Gastroesophageal sphincter (tissue), 3 donors: Measurements from ENCODE around the gene ULK4.

Experiments used
- EP300 ChIP-seq: sonication (generic); formaldehyde crosslinking; IDR thresholded peaks from one replicate; pipeline ENCODE4 v1.6.1; 2017; ENCODE audit warnings: antibody characterized with exemption, mild to moderate bottlenecking
- POLR2A ChIP-seq, 2 donors: fragments of 450-650 bp; IDR thresholded peaks; one replicate each; pipeline ENCODE4 v1.6.1; 2017; ENCODE audit warnings: antibody characterized with exemption in 2 of 2, mild to moderate bottlenecking in 2 of 2, moderate library complexity in 1 of 2
- POLR2AphosphoS5 ChIP-seq: sonication (generic); formaldehyde crosslinking; IDR thresholded peaks from one replicate; pipeline ENCODE4 v1.6.1; 2017; ENCODE audit warnings: antibody characterized with exemption
- TF ChIP-seq, protein P1 (sequence below), 4 experiments: fragments of 200-600 bp in 2 of 4; fragments of 450-650 bp in 2 of 4; sonication (generic) in 1 of 4; IDR thresholded peaks; one replicate each; pipeline ENCODE4 v1.5.1; 2017 to 2019; ENCODE audit warnings: antibody characterized with exemption in 4 of 4, mild to moderate bottlenecking in 2 of 4, moderate library complexity in 2 of 4

DNA sequence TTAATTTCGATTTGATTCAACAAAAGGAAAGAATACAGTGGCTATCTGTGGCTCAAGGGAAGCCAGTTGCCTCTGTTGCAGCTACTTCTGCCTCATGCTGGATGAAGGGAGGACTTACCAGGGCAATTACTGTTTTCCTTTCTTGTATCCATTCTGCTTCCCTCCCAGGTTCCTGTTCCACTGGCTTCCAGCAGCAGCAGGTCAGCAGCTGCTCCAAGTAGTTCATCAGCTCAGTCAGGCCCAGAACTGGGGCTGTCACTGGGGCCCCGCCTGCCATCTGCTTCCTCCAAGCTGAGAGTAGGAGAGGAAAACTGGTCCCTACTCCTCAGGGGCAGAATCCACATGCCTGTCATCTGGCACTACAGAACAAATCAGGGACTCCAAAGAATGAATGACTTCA lies 48.6 kb upstream of the ULK4 start:
- TF ChIP-seq, protein P1, sequence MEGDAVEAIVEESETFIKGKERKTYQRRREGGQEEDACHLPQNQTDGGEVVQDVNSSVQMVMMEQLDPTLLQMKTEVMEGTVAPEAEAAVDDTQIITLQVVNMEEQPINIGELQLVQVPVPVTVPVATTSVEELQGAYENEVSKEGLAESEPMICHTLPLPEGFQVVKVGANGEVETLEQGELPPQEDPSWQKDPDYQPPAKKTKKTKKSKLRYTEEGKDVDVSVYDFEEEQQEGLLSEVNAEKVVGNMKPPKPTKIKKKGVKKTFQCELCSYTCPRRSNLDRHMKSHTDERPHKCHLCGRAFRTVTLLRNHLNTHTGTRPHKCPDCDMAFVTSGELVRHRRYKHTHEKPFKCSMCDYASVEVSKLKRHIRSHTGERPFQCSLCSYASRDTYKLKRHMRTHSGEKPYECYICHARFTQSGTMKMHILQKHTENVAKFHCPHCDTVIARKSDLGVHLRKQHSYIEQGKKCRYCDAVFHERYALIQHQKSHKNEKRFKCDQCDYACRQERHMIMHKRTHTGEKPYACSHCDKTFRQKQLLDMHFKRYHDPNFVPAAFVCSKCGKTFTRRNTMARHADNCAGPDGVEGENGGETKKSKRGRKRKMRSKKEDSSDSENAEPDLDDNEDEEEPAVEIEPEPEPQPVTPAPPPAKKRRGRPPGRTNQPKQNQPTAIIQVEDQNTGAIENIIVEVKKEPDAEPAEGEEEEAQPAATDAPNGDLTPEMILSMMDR (IDR thresholded peaks at IDR 0.05): no peak
- TF ChIP-seq POLR2A (IDR thresholded peaks at IDR 0.05) (no peak), POLR2AphosphoS5 (no peak), EP300 (no peak)
